NCI-H82 treated with DMSO at 0.1 percent for 48 hours (cell line): ENCODE results near the gene SLC38A1.

Experiments
- DNase-seq: peaks from one replicate; lab custom pipeline; 2025; ENCODE audit not compliant: unreplicated experiment; lab: John Stamatoyannopoulos, UW

SLC38A1 gene

DNA sequence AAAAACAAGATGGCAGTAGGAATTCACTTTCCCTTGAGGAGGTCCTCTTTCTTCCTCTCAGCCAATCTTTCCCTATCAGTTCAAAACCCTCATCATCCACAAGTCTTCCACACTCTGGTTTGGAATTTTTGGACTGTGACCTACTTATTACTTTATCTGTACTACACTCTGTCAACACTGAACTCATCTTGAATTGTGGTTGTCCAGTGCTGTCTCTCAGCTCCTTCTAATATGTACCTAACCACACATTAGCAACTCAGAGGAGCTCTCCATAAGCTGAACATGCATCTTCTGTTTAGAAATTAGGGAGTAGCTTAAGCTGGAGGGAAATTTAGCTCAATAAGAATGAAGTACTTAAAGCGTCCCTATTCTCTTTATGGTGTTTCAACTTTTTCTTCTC is 34.8 kb downstream of the SLC38A1 start:
- DNase-seq = no peak

DNA sequence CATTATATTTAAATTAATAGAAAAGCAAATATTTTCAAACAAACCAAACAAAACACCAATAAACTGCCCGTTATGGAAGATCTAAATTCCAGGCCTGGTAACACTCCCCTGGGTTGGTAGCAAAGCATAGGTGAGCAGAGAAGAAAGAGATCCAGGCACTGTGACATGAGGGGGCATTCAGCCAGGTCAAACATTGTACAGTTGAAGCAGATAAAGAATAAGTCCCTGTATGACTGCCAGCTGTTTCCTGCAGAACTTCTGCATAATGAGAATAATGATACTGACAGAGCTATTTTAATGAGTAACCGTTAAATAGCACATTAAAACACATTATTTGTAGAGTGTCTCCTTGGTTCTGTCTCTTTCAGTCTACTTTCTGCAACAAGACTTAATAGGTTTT is 35.4 kb downstream of the SLC38A1 start:
- no peak for DNase-seq

DNA sequence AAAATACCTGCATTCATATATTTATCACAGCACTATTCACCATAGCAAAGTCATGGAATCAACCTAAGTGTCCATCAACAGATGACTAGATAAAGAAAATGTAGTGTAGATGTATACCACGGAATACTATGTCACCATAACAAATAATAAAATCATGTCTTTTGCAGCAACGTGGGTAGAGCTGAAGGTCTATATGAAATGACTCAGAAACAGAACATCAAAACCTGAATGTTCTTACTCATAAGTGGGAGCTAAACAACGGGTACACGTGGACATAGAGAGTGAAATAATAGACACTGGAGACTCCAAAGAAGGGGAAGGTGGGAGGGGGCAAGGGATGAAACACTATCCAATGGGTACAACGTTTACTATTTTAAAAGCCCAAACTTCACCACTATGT is 37.9 kb downstream of the SLC38A1 start:
- DNase-seq = no peak

DNA sequence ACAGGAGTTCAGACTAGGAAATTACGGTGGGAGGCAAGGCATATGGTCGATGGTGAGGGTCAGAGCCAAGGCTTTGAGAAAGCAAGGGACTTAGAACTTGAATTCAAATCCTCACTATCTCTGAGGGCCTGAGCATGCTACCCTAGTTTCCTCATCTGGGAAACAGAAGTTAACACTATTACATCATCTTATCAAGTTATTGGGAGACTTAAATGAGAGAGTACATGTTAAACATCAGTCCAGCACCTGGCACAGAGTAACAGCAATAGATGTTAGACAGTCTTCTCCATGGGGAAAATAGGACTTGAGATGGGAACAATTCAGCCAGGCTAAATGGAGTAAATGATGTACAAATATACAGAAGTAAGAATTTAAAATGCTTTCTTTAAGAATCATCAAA is 38.5 kb downstream of the SLC38A1 start:
- no peak for DNase-seq

DNA sequence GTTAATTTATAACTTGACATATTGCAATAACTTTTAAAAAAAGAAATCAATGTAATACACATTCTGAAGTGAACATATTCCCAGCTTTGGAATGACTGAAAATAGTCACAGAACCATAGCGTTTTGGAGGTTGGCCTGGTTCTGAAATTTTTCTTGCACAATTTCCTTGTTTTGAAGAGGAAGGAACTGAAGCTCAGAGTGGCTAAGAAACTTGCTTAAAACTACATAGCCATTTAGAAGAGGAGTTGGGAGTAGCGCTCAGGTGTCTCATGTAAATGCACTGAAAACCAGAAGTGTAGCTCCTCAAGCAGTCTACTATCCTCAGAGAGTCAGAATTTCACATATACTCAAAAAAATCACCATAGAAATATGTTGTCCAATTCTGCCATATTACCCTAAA is 41.2 kb downstream of the SLC38A1 start:
- DNase-seq = no peak

DNA sequence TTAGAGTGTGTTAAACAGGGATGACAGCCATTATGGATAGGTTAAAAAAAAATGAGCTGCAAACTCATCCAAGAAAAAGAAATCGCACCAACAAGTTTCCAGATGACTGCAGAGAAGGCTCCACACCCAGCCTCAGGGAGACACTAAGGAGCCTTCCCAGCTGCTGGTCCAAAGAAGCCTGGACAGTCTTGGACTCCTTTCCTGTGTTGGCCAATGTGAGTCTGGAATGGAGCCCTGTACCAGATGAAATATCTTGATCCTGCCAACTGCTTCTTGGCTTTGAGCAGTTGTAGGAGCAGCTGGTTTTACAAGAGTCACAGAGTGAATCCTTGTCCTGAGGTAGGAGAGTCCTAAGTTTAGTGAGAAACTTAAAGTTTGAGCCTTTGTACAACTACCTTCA is 44.5 kb downstream of the SLC38A1 start:
- no peak for DNase-seq

DNA sequence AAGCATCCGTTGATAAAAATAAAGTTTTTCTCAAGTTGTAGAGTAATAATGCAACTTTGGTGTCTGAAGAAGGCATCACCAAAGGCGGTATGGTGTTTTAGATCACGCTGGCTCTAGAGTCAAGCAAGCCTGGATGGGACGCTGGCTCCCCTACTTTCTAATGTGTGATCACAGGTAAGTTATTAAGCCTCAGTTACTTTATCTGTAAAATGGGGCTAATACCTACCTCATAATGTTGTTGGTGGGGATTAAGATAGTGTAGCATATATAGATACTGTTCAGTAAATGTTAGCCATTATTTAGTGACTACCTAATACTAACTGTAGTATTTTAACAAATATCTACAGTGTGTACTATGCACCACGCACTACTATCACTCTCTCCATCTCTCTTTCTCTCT is 45.8 kb downstream of the SLC38A1 start:
- DNase-seq = no peak

DNA sequence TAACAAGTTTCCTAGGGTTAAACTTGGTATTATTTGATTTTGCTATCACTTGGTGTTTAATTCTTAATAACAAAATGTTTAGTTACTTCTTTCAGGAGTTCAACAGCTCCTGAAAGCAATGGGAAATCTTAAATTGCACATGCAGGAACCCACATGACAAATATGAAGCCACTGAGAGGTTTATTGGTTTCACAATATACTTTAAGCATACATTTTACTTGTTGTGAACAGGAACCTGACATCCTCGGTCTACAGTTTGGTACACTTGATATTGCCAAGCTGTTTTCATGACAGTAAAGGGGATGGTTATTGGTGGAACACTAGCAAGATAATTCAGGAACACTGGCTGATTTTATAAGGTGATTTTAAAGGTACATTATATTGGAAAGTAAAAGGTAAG is 46.2 kb downstream of the SLC38A1 start:
- DNase-seq = no peak

DNA sequence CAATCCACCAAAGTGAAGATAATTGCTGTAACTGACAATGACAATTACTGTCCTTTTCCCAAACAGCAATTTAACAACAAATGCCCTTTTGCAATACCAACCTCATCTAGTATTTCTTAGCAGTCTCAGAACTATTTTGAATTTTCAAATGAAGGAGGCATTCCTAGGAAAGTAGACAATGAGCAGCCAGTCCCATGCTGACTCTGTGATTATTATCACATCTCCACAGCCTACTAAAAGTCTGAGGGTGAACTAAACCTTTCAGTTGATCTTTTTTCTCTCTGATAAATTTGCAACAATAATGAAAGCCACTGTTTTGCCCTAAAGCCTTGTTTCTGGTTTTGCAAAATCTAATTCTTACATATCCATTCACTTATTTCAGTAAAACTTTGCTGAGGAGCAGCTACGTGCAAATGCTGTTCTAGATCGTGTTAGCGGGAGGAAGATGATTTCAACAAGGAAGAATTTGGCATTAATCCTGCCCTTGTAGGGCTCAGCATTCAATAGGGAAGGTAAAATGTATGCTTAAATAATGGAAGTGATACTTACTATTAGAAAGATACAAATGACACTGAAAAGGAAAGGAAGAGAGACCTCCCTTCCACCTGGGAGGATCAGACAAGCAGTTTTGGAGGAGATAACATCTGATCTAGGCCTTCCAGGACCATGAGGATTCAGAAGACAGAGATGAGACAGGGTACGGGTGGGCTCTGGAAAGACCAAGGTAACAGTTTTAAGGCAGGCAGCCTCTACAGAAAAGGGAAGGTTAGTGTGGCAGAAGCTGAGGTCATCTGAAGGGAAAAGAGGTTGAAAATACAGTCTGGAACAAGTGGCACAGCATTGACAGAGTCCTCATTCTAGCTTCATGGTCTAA is 47.4 kb downstream of the SLC38A1 start:
- DNase-seq = no peak

DNA sequence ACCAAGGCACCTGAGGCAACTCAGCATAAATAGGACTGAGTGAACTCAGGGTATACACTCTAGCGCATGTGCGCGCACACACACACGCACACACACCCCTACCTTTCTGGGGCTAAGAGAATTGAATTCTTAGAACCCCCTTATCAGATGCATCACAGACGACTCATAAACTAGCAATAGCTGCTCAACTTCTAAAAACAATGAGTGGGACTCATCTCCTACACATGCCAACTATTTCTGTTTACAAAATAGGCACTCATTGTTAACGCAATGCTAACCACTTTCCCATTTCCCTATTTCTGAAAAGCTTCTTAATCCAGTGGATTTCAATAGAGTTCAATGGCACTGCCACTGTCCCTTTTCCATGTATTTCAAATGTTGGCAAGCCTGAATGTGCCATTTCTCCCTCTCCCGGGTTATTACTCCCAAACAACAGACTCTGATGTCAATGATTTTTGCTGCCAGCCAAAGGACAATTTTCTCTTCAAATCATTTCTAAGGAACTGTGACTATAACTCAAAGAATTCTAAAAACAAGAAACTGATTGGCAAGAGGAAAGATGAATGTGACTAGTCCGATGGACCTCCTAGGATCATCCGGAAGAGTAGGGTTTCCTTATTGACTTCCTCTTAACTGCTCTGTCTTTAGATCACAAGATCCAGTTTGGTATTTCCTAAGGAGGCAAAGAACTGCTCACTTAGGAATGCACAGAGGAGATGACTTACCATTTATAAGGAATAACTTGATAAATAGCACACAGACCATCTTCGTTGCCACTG is 48.8 kb downstream of the SLC38A1 start:
- DNase-seq = no peak

DNA sequence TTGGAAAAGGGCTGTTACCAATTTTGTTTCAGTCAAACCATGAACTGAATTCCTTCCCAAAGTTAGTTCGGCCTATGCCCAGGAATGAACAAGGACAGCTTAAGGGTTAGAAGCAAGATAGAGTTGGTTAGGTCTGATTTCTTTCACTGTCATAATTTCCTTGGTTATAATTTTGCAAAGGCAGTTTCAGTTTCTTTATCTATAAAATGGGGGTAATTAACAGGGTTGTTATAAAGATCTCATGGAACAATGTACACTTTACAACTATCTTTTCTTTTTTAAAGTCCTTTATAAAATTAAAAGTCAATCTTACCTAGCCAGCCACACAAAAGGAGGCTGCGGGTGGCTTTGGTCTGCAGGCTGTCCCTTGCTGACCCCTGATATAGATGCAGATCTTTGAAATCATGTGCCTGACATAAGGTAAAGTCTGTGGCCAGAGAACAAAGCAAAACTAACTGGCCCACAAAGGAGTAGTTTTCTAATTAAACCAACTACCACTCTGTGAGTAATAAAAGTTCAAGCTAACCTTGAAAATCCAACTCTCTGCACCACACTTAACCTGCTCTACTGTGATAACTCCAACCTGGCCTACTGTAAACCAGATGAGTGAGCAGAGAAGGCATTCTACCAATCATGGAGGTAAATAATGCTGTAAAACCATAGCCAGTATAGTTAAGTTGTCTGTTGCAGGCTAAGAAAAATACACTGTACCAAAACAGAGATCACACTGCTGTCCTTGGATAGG is 49.5 kb downstream of the SLC38A1 start:
- no peak for DNase-seq

DNA sequence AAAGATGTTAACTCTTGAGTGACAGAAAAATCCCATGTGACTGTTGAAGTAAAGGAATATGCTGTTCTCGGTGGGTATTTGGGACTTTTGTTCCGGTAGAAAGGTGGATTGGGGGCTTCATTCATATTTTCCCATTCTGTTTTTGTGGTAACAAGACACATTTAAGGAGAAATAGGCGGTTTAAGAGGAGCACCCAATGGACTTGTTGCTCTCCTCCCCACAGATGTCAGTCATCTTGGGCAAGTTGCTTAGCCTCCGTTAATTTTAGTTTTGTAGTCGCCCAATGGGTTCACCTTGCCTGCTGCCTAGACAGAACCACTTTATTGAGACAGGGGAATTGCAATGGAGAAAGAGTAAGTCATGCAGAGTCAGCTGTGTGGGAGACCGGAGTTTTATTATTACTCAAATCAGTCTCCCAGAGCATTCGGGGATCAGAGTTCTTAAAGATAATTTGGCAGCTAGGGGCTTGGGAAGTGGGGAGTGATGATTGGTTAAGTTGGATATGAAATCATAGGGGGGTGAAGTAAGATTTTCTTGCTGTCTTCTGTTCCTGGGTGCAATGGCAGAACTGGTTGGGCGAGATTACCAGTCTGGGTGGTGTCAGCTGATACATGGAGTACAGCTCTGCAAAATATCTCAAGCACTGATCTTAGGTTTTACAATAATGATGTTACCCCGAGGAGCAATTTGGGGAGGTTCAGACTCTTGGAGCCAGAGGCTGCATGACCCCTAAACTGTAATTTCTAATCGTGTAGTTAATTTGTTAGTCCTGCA is 50.3 kb downstream of the SLC38A1 start:
- no peak for DNase-seq

DNA sequence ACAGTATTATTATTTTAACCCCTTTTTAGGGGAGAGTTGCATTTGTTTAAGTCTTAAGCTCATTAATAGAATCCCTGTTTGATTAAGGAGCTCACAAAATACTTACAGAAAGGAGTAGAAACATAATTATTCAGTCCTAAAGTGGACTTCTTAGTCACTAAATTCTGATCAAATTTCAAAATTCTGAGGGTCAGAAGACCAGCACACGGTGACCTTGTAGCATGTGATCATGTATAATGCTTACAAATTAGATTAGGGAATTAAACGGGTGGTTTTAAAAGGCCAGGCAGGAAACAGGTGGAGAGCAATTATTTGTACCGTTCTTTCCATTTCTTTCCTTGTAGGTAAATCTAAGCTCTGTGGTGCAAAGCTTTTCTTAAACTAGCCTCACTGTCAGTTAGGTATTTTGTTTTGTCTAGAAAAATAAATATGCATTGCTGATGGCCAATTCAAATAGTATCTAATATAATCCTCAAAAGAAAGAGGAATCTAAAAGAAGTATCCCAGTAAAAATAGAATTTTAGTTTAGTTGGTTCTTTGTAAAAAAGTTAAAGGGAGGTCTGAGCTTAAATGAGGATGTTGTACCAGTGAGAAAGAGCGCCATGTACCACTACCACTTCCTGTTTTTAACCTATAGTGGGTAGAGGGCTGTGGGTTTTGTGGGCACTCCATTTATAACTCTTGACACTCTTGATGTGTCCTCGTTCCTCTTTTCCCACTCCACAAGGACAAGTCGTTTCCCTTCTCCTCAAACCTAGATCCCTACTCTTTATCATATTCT is 51.1 kb downstream of the SLC38A1 start:
- DNase-seq = peak; percentile 50

DNA sequence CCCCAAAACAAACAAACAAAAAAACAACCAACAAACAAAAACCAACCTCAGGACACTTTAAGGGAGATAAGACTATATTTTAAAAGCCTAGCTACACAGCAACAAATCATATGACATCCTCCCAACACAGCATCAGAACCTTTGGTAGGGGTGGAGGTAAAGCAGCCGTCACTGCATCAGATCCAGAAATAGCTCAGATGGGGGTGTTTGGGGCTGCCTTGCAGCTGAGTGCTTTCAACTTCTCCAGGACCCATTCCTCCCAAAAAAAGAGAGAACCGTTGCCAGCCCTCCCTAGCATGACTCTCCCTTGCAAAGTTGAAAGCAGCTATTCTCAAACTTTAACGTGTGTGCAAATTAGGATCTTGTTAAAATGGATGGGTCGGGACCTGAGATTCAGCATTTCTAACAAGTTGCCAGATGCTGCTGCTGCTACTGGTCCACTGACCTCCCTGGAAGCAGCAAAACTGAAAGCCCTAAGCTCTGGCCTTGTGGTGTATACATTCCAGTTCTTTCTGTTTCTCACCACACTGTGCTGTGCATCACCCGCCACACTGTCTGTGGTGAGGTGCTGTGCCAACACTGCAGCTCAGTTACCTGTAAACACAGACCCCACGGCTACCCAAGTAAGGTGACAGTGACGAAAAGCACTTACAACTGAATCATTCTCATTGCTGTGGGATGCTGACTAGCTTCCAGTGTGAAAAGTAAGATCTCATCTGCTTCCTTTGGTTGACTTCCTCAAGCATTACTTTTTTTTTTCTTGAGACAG is 54.0 kb downstream of the SLC38A1 start:
- no peak for DNase-seq

DNA sequence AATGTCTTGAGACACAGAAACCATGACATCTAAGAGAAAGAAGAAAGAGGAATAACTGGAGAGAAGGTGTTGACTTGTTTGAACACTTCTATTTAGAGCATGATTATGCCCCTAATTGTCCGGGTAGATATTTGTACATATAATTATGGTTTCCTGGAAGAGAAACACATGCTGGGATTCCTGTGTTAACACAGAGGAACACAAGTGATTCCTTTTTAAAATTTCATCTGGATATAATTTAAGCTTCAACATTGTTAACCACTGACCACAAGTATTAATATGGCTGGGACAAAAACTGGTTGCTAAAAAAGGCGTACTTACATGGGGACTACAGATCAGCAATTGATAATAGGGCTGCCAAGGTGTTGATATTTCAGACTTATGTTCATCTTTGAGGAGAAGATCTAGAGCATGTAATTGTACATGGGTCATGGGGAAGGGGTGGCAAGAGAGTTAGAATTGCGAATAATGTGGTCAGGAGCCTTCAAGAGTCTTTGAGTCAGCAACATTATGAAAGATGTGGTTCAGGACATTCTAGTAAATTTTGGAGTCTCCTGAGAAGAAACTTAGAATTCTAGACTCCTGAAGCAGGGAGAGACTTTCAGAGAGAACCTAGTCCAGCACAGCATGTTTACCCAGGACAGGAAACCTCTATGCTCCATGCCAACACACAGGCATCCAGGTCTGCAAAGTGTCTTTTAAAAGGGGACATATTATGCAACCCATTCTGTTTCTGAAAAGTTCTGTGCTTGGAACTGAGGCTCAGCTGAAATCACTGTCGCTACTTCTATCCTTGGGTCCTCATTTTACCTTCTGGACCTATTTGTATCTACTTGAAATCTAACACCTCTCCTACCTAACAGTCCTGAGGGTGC is 56.5 kb downstream of the SLC38A1 start:
- DNase-seq = no peak

DNA sequence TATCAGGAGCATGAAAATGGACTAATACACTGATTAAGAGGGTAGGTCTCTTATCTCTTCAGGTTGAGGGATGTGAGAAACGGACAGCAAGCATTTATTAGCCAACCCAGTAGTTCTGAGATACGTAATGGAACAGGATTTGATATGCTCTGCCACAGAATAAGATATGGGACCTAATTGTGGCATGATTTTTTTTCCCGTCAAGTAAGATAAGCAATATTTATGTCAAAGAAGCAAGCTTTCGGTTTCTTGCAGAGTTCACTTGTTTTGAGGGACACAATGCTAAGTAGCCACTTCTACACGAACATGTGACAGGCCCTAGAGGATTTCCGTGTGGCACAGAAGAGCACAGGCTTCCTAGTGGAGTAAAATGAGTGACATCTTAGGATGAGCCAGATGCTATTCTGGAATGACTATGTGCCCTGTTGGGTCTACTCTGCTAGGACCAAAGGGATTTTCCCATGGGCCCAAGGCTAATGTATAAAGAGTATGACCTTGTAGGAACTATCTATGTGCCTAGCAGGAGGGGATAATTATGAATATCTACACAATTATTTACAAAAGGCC is 57.9 kb downstream of the SLC38A1 start:
- DNase-seq = no peak

DNA sequence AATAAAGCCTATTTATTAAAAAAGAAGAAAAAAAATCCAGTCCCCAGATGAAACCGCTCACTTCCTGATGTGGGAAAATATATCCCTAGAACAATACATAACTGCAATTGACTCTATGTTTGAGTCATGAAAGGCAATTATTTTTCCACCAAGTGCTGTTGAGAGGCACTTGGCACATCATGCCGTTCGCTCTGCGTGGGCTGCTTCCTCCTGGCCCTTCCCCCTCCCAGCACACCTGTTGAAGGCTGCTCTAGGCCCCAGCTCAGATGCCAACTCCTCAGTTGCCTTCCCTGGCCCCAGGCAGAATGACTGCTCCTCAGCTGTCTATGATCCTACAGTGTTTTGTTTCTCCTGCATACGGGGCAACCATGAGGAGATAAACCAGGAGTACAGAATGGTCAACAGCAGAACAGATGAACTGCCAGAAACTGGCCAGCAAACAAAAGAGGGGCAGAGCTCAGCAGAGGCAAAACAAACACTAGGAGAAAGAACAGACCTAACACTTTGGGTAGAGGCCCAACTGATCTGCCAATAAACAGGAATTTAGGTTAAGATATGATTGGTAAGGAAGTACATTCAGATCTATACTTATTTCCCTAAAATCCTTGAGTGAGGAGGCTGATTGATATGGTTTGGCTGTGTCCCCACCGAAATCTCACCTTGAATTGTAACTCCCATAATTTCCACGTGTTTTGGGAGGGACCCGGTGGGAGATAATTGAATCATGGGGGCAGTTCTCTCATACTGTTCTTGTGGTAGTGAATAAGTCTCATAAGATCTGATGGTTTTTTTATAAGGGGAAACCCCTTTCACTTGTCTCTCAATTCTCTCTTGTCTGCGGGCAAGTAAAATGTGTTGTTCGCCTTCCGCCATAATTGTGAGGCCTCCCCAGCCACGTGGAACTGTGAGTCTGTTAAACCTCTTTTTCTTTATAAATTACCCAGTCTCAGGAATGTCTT is 58.6 kb downstream of the SLC38A1 start:
- DNase-seq = no peak
